Mucosa of rectum (tissue), 2 donors: ENCODE data around the gene PDE7B.

ENCODE experiments used
- H3K27ac ChIP-seq, 2 donors: one replicate each; pipeline ENCODE4 v1.7.0; 2013; ENCODE audit warnings: inconsistent platforms in 2 of 2, low read depth in 2 of 2, low read length in 2 of 2
- H3K27me3 ChIP-seq, 2 donors: one replicate each; pipeline ENCODE4 v1.7.0; 2013; ENCODE audit warnings: low read length in 2 of 2; ENCODE audit not compliant: control insufficient read depth in 2 of 2, insufficient read depth in 2 of 2
- H3K36me3 ChIP-seq, 2 donors: one replicate each; pipeline ENCODE4 v1.7.0; 2013; ENCODE audit warnings: low read length in 2 of 2; ENCODE audit not compliant: control insufficient read depth in 2 of 2, insufficient read depth in 2 of 2
- H3K4me1 ChIP-seq, 2 donors: one replicate each; pipeline ENCODE4 v1.7.0; 2013; ENCODE audit warnings: low read length in 2 of 2, mild to moderate bottlenecking in 1 of 2; ENCODE audit not compliant: control insufficient read depth in 2 of 2, insufficient read depth in 2 of 2
- H3K4me3 ChIP-seq, 2 donors: one replicate each; pipeline ENCODE4 v1.7.0; 2013; ENCODE audit warnings: low read length in 2 of 2
- H3K9ac ChIP-seq, 2 donors: one replicate each; pipeline ENCODE4 v1.7.0; 2013; ENCODE audit warnings: low read length in 2 of 2, low read depth in 1 of 2, mild to moderate bottlenecking in 1 of 2
- H3K9me3 ChIP-seq, 2 donors: one replicate each; pipeline ENCODE4 v1.7.0; 2013; ENCODE audit warnings: low read length in 2 of 2; ENCODE audit not compliant: control insufficient read depth in 2 of 2
- donor health status: healthy.
- donor health status: Normal muscosa, but diverticular disease.

PDE7B gene

GRCh38 chr6:135941275-135942025 is 89.9 kb downstream of the PDE7B start:
- no peaks in the 10 kb centered on the region for H3K36me3 ChIP-seq
- no peaks in the 10 kb centered on the region for H3K27me3 ChIP-seq
- H3K9ac ChIP-seq: no peak overlapping the region
- H3K27ac ChIP-seq: no peak overlapping the region
- no peak overlapping the region for H3K4me3 ChIP-seq
- H3K9me3 ChIP-seq: no peaks in the 10 kb centered on the region
- no peaks in the 10 kb centered on the region for H3K4me1 ChIP-seq

GRCh38 chr6:135944120-135944519 is 92.6 kb downstream of the PDE7B start:
- no peak overlapping the region for H3K9ac ChIP-seq
- no peak overlapping the region for H3K4me3 ChIP-seq
- H3K4me1 ChIP-seq: no peaks in the 10 kb centered on the region
- H3K27ac ChIP-seq: no peak overlapping the region
- H3K9me3 ChIP-seq: no peaks in the 10 kb centered on the region
- H3K27me3 ChIP-seq: no peaks in the 10 kb centered on the region
- H3K36me3 ChIP-seq: no peaks in the 10 kb centered on the region

- H3K27ac ChIP-seq: no peak overlapping the region
- no peaks in the 10 kb centered on the region for H3K36me3 ChIP-seq
- H3K4me3 ChIP-seq: no peak overlapping the region
- no peaks in the 10 kb centered on the region for H3K27me3 ChIP-seq
- no peaks in the 10 kb centered on the region for H3K9me3 ChIP-seq
- no peaks in the 10 kb centered on the region for H3K4me1 ChIP-seq
- H3K9ac ChIP-seq: no peak overlapping the region
Measured at GRCh38 chr6:135946674-135947073, 95.2 kb downstream of the PDE7B start.

GRCh38 chr6:135950669-135951068 is 99.2 kb downstream of the PDE7B start:
- H3K9ac ChIP-seq: no peak overlapping the region
- H3K9me3 ChIP-seq: no peaks in the 10 kb centered on the region
- H3K27ac ChIP-seq: no peak overlapping the region

GRCh38 chr6:135951169-135951568 is 99.7 kb downstream of the PDE7B start:
- Histone ChIP-seq H3K4me3 (no peak overlapping the region), H3K27ac (no peak overlapping the region), H3K9ac (no peak overlapping the region), H3K4me1 (no peaks in the 10 kb centered on the region), H3K9me3 (no peaks in the 10 kb centered on the region), H3K27me3 (no peaks in the 10 kb centered on the region), H3K36me3 (no peaks in the 10 kb centered on the region)

More at GRCh38 chr6:135950669-135951068, 99.2 kb downstream of the PDE7B start:
- no peaks in the 10 kb centered on the region for H3K27me3 ChIP-seq
- H3K4me3 ChIP-seq: no peak overlapping the region
- no peaks in the 10 kb centered on the region for H3K36me3 ChIP-seq
- H3K4me1 ChIP-seq: no peaks in the 10 kb centered on the region

GRCh38 chr6:135953818-135954217 is 102.3 kb downstream of the PDE7B start:
- Histone ChIP-seq H3K4me3 (no peak overlapping the region), H3K36me3 (no peaks in the 10 kb centered on the region), H3K27ac (no peak overlapping the region), H3K4me1 (no peaks in the 10 kb centered on the region), H3K9me3 (no peaks in the 10 kb centered on the region), H3K27me3 (no peaks in the 10 kb centered on the region), H3K9ac (no peak overlapping the region)

GRCh38 chr6:135955099-135955498 is 103.6 kb downstream of the PDE7B start:
- no peak overlapping the region for H3K4me3 ChIP-seq
- H3K27ac ChIP-seq: no peak overlapping the region
- no peaks in the 10 kb centered on the region for H3K4me1 ChIP-seq
- no peak overlapping the region for H3K9ac ChIP-seq
- no peaks in the 10 kb centered on the region for H3K27me3 ChIP-seq
- H3K36me3 ChIP-seq: no peaks in the 10 kb centered on the region
- no peaks in the 10 kb centered on the region for H3K9me3 ChIP-seq

- H3K27ac ChIP-seq: no peak overlapping the region
- H3K36me3 ChIP-seq: no peaks in the 10 kb centered on the region
- no peaks in the 10 kb centered on the region for H3K9me3 ChIP-seq
- no peak overlapping the region for H3K9ac ChIP-seq
- no peaks in the 10 kb centered on the region for H3K4me1 ChIP-seq
- H3K4me3 ChIP-seq: no peak overlapping the region
- no peaks in the 10 kb centered on the region for H3K27me3 ChIP-seq
Measured at GRCh38 chr6:135962731-135963130, 111.2 kb downstream of the PDE7B start.

- Histone ChIP-seq H3K9ac (no peak overlapping the region), H3K9me3 (no peaks in the 10 kb centered on the region), H3K27ac (no peak overlapping the region), H3K4me3 (no peak overlapping the region), H3K27me3 (no peaks in the 10 kb centered on the region), H3K4me1 (no peaks in the 10 kb centered on the region), H3K36me3 (no peaks in the 10 kb centered on the region)
Measured at GRCh38 chr6:135970750-135971149, 119.2 kb downstream of the PDE7B start.

- no peak overlapping the region for H3K9ac ChIP-seq
- H3K9me3 ChIP-seq: no peaks in the 10 kb centered on the region
- H3K4me3 ChIP-seq: no peak overlapping the region
- no peaks in the 10 kb centered on the region for H3K27me3 ChIP-seq
- H3K36me3 ChIP-seq: no peaks in the 10 kb centered on the region
- H3K4me1 ChIP-seq: no peaks in the 10 kb centered on the region
- H3K27ac ChIP-seq: no peak overlapping the region
Measured at GRCh38 chr6:135971351-135971750, 119.8 kb downstream of the PDE7B start.
